SHP77 treated with DMSO at 0.1 percent for 48 hours (cell line): ENCODE results near the gene MALT1.
"Not testable (repeated sequence)": the region's sequence is repeated elsewhere in the genome, so short reads cannot be mapped to it uniquely, and the experiment has no call there.

Experiments
- DNase-seq: peaks from one replicate; lab custom pipeline; 2025; lab: John Stamatoyannopoulos, UW

The MALT1 gene

GRCh38 chr18:58732471-58732870 is 61.2 kb downstream of the MALT1 start:
- no peak for DNase-seq

GRCh38 chr18:58733866-58734265 is 62.6 kb downstream of the MALT1 start:
- DNase-seq: no peak

- DNase-seq: no peak
Observed at GRCh38 chr18:58738322-58738721, 67.1 kb downstream of the MALT1 start.

GRCh38 chr18:58745914-58746313 is 74.6 kb downstream of the MALT1 start:
- no peak for DNase-seq

- DNase-seq: no peak
Observed at GRCh38 chr18:58748899-58749595, 77.8 kb downstream of the MALT1 start.

- DNase-seq: no peak
Observed at GRCh38 chr18:58753976-58754375, 82.7 kb downstream of the MALT1 start.

- DNase-seq: no peak
Observed at GRCh38 chr18:58754544-58755068, 83.3 kb downstream of the MALT1 start.

- no peak for DNase-seq
Observed at GRCh38 chr18:58755304-58756010, 84.2 kb downstream of the MALT1 start.

GRCh38 chr18:58756148-58756547 is 84.9 kb downstream of the MALT1 start:
- DNase-seq: no peak

- DNase-seq: no peak
Observed at GRCh38 chr18:58756596-58757240, 85.5 kb downstream of the MALT1 start.

- not testable (repeated sequence) for DNase-seq
Observed at GRCh38 chr18:58757351-58757750, 86.1 kb downstream of the MALT1 start.

GRCh38 chr18:58758046-58758445 is 86.8 kb downstream of the MALT1 start:
- no peak for DNase-seq

- no peak for DNase-seq
Observed at GRCh38 chr18:58758606-58759005, 87.3 kb downstream of the MALT1 start.

- DNase-seq: no peak
Observed at GRCh38 chr18:58761241-58761969, 90.1 kb downstream of the MALT1 start.

- no peak for DNase-seq
Observed at GRCh38 chr18:58761970-58762780, 90.9 kb downstream of the MALT1 start.

GRCh38 chr18:58762781-58763171 is 91.5 kb downstream of the MALT1 start:
- DNase-seq: no peak

- DNase-seq: no peak
Observed at GRCh38 chr18:58766164-58766563, 94.9 kb downstream of the MALT1 start.

GRCh38 chr18:58766946-58767345 is 95.7 kb downstream of the MALT1 start:
- DNase-seq: no peak

GRCh38 chr18:58768293-58768974 is 97.2 kb downstream of the MALT1 start:
- DNase-seq: peak; percentile 50

- no peak for DNase-seq
Observed at GRCh38 chr18:58769321-58769720, 98.1 kb downstream of the MALT1 start.

GRCh38 chr18:58770601-58771000 is 99.3 kb downstream of the MALT1 start:
- no peak for DNase-seq
